CD14-positive monocyte (primary cell): ENCODE measurements around the gene HTR6. TPM values are rescaled to one million over a fixed set of nuclear protein-coding genes. Genes with fewer than 3 reads are reported as not detected.
A peak's percentile ranks its signal among the peaks of the same experiment; 100 is the strongest.

Experiments
- DNase-seq, 3 donors: peaks; one replicate each; pipeline ENCODE4 v3.0.0-alpha.2; 2011 to 2022
- H2AFZ ChIP-seq: 2 replicates; pipeline ENCODE4 v1.6.0; 2012; ENCODE audit warnings: mild to moderate bottlenecking, low read depth, low read length, inconsistent platforms; ENCODE audit not compliant: insufficient read depth, poor library complexity, severe bottlenecking
- H3K27ac ChIP-seq, 2 donors: 1 replicate in 1 of 2; 2 replicates in 1 of 2; pipeline ENCODE4 v1.5.1; 2012 to 2013; ENCODE audit warnings: low read length in 2 of 2, control low read depth in 1 of 2, inconsistent platforms in 1 of 2, low read depth in 1 of 2, mild to moderate bottlenecking in 1 of 2
- H3K27me3 ChIP-seq, 2 donors: one replicate each; pipeline versions ENCODE4 v1.6.0 to v1.6.1; 2011 to 2013; ENCODE audit warnings: low read length in 2 of 2; ENCODE audit not compliant: control insufficient read depth in 2 of 2, insufficient read depth in 2 of 2
- H3K36me3 ChIP-seq, 2 donors: replicated peaks in 1 of 2; 1 replicate in 1 of 2; 2 replicates in 1 of 2; pipeline versions ENCODE4 v1.5.1 to v1.6.1; 2012 to 2013; ENCODE audit warnings: low read length in 2 of 2, control low read depth in 1 of 2, inconsistent platforms in 1 of 2, mild to moderate bottlenecking in 1 of 2; ENCODE audit not compliant: insufficient read depth in 2 of 2, control insufficient read depth in 1 of 2
- H3K4me1 ChIP-seq, 2 donors: 1 replicate in 1 of 2; 2 replicates in 1 of 2; pipeline versions ENCODE4 v1.5.1 to v1.6.1; 2012 to 2013; ENCODE audit warnings: low read length in 2 of 2, control low read depth in 1 of 2, inconsistent platforms in 1 of 2, mild to moderate bottlenecking in 1 of 2, moderate library complexity in 1 of 2; ENCODE audit not compliant: insufficient read depth in 2 of 2, control insufficient read depth in 1 of 2
- H3K4me2 ChIP-seq: replicated peaks from 2 replicates; pipeline ENCODE3; 2012; ENCODE audit warnings: low read length, moderate library complexity, mild to moderate bottlenecking; ENCODE audit not compliant: poor library complexity, severe bottlenecking; ENCODE audit errors: extremely low read depth
- H3K4me3 ChIP-seq, 3 experiments: fragments of 200-600 bp in 1 of 3; sonication (generic) in 1 of 3; replicated peaks in 1 of 3; 1 replicate in 2 of 3; 2 replicates in 1 of 3; pipeline ENCODE4 v1.5.1; 2011 to 2013; ENCODE audit warnings: low read length in 3 of 3, mild to moderate bottlenecking in 3 of 3, control low read depth in 2 of 3, low read depth in 2 of 3, inconsistent platforms in 1 of 3, moderate library complexity in 1 of 3
- H3K79me2 ChIP-seq: 2 replicates; pipeline ENCODE4 v1.6.0; 2012; ENCODE audit warnings: mild to moderate bottlenecking, control low read depth, inconsistent platforms, low read length, moderate library complexity; ENCODE audit not compliant: insufficient read depth
- H3K9ac ChIP-seq: 2 replicates; pipeline ENCODE4 v1.6.0; 2017; ENCODE audit warnings: low read length, mild to moderate bottlenecking; ENCODE audit not compliant: insufficient read depth, poor library complexity, severe bottlenecking
- H3K9me3 ChIP-seq, 2 donors: replicated peaks in 1 of 2; 1 replicate in 1 of 2; 2 replicates in 1 of 2; pipeline versions ENCODE4 v1.5.1 to v1.6.1; 2012 to 2013; ENCODE audit warnings: low read length in 2 of 2, control low read depth in 1 of 2; ENCODE audit not compliant: control insufficient read depth in 1 of 2, insufficient read depth in 1 of 2
- H4K20me1 ChIP-seq: 2 replicates; pipeline ENCODE4 v1.6.0; 2012; ENCODE audit warnings: mild to moderate bottlenecking, low read length, control low read depth, moderate library complexity; ENCODE audit not compliant: insufficient read depth
- H3K27ac Mint-ChIP-seq, 7 donors: one replicate each; pipeline ENCODE4 v1.8.0; 2020; ENCODE audit warnings: mild to moderate bottlenecking in 7 of 7, mixed read lengths in 7 of 7, moderate library complexity in 6 of 7, inconsistent platforms in 2 of 7
- H3K27me3 Mint-ChIP-seq, 3 donors: one replicate each; pipeline ENCODE4 v1.8.0; 2021 to 2022; ENCODE audit warnings: low read depth in 3 of 3, mild to moderate bottlenecking in 3 of 3, mixed read lengths in 3 of 3, moderate library complexity in 3 of 3, inconsistent platforms in 1 of 3
- H3K36me3 Mint-ChIP-seq, 2 donors: one replicate each; pipeline ENCODE4 v1.8.0; 2020; ENCODE audit warnings: mixed read lengths in 2 of 2, inconsistent platforms in 1 of 2, mild to moderate bottlenecking in 1 of 2
- H3K4me1 Mint-ChIP-seq: one replicate; pipeline ENCODE4 v1.8.0; 2020; ENCODE audit warnings: mild to moderate bottlenecking, mixed read lengths
- H3K4me3 Mint-ChIP-seq, 2 donors: one replicate each; pipeline ENCODE4 v1.8.0; 2020; ENCODE audit warnings: mild to moderate bottlenecking in 2 of 2, mixed read lengths in 2 of 2, moderate library complexity in 1 of 2
- H3K9me3 Mint-ChIP-seq, 7 donors: one replicate each; pipeline ENCODE4 v1.8.0; 2020 to 2022; ENCODE audit warnings: mixed read lengths in 7 of 7, mild to moderate bottlenecking in 6 of 7, moderate library complexity in 6 of 7, inconsistent platforms in 2 of 7
- CTCF ChIP-seq: fragments of 200-600 bp; IDR thresholded peaks from one replicate; pipeline ENCODE4 v1.8.0; 2022; ENCODE audit warnings: antibody characterized with exemption, mild to moderate bottlenecking
- WGBS: methylation state at CpG from one replicate; pipeline ENCODE4 v1.1.5; 2013; ENCODE audit warnings: missing lambda C conversion rate; ENCODE audit not compliant: insufficient coverage; 5-methylcytosine and 5-hydroxymethylcytosine counted together
- intact Hi-C, 2 donors: fragments of 100-400 bp; cut with micrococcal nuclease; formaldehyde crosslinking; loops; one replicate each; pipeline versions ENCODE4 v1.15.0 to v1.15.1; 2023
- polyA plus RNA-seq, 3 donors: library from polyadenylated mRNA; depleted of rRNA in 1 of 3; unstranded in 2 of 3; stranded (reverse) in 1 of 3; fragments of 300-500 nt in 2 of 3; fragments of >200 nt in 1 of 3; fragmentation: Illumina TruSeq in 2 of 3; gene quantifications; 1 replicate in 2 of 3; 2 replicates in 1 of 3; pipeline ENCODE4 v1.2.3, GENCODE V29; 2012 to 2021

HTR6 gene
- polyA plus RNA-seq, 3 donors: not detected

GRCh38 chr1:19670787-19671186, 6.1 kb downstream of the HTR6 start:
- H3K27me3 ChIP-seq: peaks cover 8 to 27% of the 10 kb centered on the region in 2 donors
- no peaks in the 10 kb centered on the region for H3K36me3 ChIP-seq
- H3K79me2 ChIP-seq: no peaks in the 10 kb centered on the region
- H3K4me1 ChIP-seq: no peaks in the 10 kb centered on the region
- no peak overlapping the region for H3K4me3 ChIP-seq
- Mint-ChIP-seq H3K36me3 (no peaks in the 10 kb centered on the region), H3K4me3 (no peak overlapping the region), H3K27me3 (peaks cover 23 to 47% (median 42%) of the 10 kb centered on the region in 3 donors), H3K9me3 (peaks cover 0 to 8% (median 0%) of the 10 kb centered on the region in 7 donors), H3K27ac (no peak overlapping the region), H3K4me1 (peaks cover 3% of the 10 kb centered on the region)
- H4K20me1 ChIP-seq: no peaks in the 10 kb centered on the region
- no peak overlapping the region for H2AFZ ChIP-seq
- 68% methylated on average over 2 of the region's 4 CpGs for WGBS
- no peak for TF ChIP-seq CTCF
- no peak overlapping the region for H3K4me2 ChIP-seq
- no peaks in the 10 kb centered on the region for H3K9me3 ChIP-seq
- no peak for DNase-seq
- intact Hi-C loops: no loop called here
- no peak overlapping the region for H3K9ac ChIP-seq
- no peak overlapping the region for H3K27ac ChIP-seq

- Mint-ChIP-seq H3K27me3 (peaks cover 12 to 34% (median 27%) of the 10 kb centered on the region in 3 donors), H3K27ac (peak overlapping the region in 1 of 7 donors; percentile 26), H3K9me3 (peaks cover 0 to 3% (median 0%) of the 10 kb centered on the region in 7 donors), H3K4me1 (peaks cover 2% of the 10 kb centered on the region), H3K36me3 (no peaks in the 10 kb centered on the region), H3K4me3 (no peak overlapping the region)
- Histone ChIP-seq H3K9ac (no peak overlapping the region), H2AFZ (no peak overlapping the region), H3K27ac (no peak overlapping the region), H3K4me1 (no peaks in the 10 kb centered on the region), H3K9me3 (no peaks in the 10 kb centered on the region), H4K20me1 (no peaks in the 10 kb centered on the region), H3K36me3 (no peaks in the 10 kb centered on the region), H3K27me3 (peaks cover 2 to 13% of the 10 kb centered on the region in 2 donors), H3K79me2 (no peaks in the 10 kb centered on the region), H3K4me3 (no peak overlapping the region), H3K4me2 (no peak overlapping the region)
- no peak for TF ChIP-seq CTCF
- 48% methylated on average over 3 of the region's 6 CpGs for WGBS
- DNase-seq: no peak
- intact Hi-C loops: no loop called here
Observed at GRCh38 chr1:19672237-19672636, 7.6 kb downstream of the HTR6 start.
